Dendritic cell treated with granulocyte-macrophage colony-stimulating factor and Interleukin-4, amounts not matched to agents 40 ng/mL and 50 ng/mL, for 4 days (primary cell): ENCODE data around the gene AK8.

Experiments
- H3K27ac Mint-ChIP-seq: one replicate; pipeline ENCODE4 v1.8.0; 2022; ENCODE audit warnings: mild to moderate bottlenecking, mixed read lengths
- H3K27me3 Mint-ChIP-seq: one replicate; pipeline ENCODE4 v1.8.0; 2022; ENCODE audit warnings: mild to moderate bottlenecking, mixed read lengths
- H3K36me3 Mint-ChIP-seq: one replicate; pipeline ENCODE4 v1.8.0; 2022; ENCODE audit warnings: low read depth, mixed read lengths
- H3K4me1 Mint-ChIP-seq: one replicate; pipeline ENCODE4 v1.8.0; 2022; ENCODE audit warnings: low read depth, mixed read lengths
- H3K4me3 Mint-ChIP-seq: one replicate; pipeline ENCODE4 v1.8.0; 2022; ENCODE audit warnings: mild to moderate bottlenecking, moderate library complexity, mixed read lengths
- H3K9me3 Mint-ChIP-seq: one replicate; pipeline ENCODE4 v1.8.0; 2022; ENCODE audit warnings: mixed read lengths
- intact Hi-C: fragments of 100-400 bp; cut with micrococcal nuclease; formaldehyde crosslinking; loops from one replicate; pipeline ENCODE4 v1.15.0; 2022

The AK8 gene

DNA sequence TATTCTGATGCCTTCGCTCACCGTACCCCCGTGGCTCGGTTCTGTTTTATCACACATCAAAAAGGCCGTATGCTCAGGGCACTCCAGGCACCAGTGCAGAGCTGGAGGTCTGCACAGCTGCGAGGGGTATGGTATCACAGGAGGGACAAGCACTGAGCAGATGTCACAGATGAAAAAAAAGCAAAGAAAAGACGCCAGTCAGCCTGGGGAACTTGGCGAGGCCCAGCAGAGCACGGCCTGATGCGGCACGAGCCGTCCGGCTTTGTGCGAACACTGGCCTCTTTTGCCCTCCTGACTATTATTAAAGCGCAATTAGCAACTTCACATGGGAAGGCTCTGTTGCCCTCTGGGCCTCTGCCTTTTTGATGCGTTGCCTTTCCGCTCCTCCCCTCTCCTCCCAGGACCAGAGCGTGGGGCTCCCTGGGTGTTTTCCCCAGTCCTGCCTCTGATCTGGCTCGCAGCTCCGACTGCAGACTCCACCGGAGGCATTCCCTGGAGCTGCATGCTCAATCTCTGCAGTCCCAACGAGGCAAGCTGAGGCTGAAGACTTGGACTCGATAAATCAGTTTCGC, 44.4 kb downstream of the AK8 start:
- H3K4me1 Mint-ChIP-seq: no peaks in the 10 kb centered on the region
- H3K27ac Mint-ChIP-seq: no peak overlapping the region
- no peaks in the 10 kb centered on the region for H3K36me3 Mint-ChIP-seq
- no peak overlapping the region for H3K4me3 Mint-ChIP-seq
- no peaks in the 10 kb centered on the region for H3K9me3 Mint-ChIP-seq
- intact Hi-C loops: no loop called here
- no peaks in the 10 kb centered on the region for H3K27me3 Mint-ChIP-seq

DNA sequence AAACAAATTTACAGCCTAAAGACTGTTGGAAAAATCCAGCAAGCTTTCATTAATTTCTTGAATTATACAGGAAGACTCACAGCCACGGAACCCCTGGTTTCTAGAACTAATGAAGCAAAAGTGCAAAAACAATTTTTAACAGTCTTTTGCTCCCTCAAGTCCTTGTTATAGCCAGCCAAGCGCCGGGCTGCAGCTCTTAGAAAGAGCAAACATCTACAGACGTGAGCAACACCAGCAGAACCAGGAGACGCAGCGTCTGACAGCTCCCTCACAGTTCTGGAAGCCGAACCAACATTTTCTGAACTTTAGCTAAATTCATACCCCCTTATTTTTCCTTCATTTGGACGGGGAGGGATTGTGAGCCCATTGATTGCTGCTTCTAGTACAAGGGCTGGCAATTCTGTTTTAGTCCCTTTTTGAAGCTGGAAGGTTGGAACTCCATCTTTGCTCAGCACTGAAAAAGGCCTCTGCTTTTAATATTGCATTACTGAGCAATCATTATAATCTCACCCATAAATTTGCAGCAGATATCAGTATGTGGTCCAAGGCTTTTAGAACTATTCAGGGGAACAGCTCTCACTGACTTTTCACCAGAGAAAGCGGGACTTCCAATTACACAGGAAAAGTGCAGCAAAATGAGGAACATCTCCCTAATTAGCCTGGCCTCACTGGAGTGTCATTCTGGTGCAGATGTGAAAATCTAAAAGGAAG, 45.8 kb downstream of the AK8 start:
- no peaks in the 10 kb centered on the region for H3K36me3 Mint-ChIP-seq
- H3K9me3 Mint-ChIP-seq: no peaks in the 10 kb centered on the region
- intact Hi-C loops: no loop called here
- no peak overlapping the region for H3K27ac Mint-ChIP-seq
- no peak overlapping the region for H3K4me3 Mint-ChIP-seq
- H3K4me1 Mint-ChIP-seq: no peaks in the 10 kb centered on the region
- no peaks in the 10 kb centered on the region for H3K27me3 Mint-ChIP-seq

DNA sequence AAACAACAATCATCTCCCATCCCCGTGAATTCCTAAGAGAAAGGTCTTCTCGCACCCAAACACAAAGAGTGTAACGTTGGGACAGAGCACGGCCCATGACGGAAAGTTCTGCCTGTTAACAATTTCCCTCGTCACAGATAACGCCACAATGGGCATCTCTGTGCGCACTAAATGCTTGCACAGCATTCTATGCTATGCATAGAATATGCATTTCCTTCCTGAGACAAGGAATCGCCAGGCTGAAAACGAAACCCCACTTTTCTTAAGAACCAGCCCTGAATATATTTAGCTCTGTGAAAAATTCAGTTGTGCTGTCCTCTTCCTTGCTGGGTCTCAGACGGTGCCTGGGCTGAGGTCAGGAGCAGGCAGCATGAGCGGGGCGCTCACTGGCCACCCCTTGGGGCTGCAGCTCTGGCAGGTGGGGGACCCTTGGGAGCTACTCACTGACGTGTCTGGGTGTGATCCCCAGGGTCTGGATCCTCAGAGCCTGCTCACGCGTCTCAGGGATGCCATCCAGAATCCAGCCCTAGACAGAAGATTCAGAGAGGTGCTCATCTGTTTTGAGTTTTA, 49.8 kb downstream of the AK8 start:
- intact Hi-C loops: no loop called here
- H3K27me3 Mint-ChIP-seq: peaks cover 3% of the 10 kb centered on the region
- no peaks in the 10 kb centered on the region for H3K9me3 Mint-ChIP-seq
- H3K4me3 Mint-ChIP-seq: no peak overlapping the region
- H3K4me1 Mint-ChIP-seq: no peaks in the 10 kb centered on the region
- H3K27ac Mint-ChIP-seq: no peak overlapping the region
- H3K36me3 Mint-ChIP-seq: no peaks in the 10 kb centered on the region

DNA sequence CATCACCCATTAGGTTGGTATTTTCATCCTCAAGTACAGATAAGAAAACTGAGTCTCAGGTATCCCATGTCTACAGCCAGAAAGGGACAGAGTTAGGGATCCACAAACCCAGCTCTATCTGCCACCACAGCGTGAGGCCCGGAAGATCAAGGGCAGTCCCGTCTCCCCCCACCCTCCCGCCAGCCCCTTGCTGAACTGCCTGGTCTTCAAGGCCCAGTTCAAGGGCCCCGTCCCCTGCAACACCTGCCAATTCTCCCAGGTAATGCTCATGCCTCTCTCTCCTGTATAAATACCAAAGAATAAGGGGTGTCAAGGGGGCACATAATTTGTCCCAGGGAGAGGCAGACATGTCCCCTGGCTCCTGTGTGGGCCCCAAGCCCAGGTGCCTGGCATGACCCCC, 50.7 kb downstream of the AK8 start:
- intact Hi-C loops: no loop called here
- Mint-ChIP-seq H3K27me3 (peaks cover 3% of the 10 kb centered on the region), H3K4me1 (no peaks in the 10 kb centered on the region), H3K27ac (no peak overlapping the region), H3K9me3 (no peaks in the 10 kb centered on the region), H3K36me3 (no peaks in the 10 kb centered on the region), H3K4me3 (no peak overlapping the region)

DNA sequence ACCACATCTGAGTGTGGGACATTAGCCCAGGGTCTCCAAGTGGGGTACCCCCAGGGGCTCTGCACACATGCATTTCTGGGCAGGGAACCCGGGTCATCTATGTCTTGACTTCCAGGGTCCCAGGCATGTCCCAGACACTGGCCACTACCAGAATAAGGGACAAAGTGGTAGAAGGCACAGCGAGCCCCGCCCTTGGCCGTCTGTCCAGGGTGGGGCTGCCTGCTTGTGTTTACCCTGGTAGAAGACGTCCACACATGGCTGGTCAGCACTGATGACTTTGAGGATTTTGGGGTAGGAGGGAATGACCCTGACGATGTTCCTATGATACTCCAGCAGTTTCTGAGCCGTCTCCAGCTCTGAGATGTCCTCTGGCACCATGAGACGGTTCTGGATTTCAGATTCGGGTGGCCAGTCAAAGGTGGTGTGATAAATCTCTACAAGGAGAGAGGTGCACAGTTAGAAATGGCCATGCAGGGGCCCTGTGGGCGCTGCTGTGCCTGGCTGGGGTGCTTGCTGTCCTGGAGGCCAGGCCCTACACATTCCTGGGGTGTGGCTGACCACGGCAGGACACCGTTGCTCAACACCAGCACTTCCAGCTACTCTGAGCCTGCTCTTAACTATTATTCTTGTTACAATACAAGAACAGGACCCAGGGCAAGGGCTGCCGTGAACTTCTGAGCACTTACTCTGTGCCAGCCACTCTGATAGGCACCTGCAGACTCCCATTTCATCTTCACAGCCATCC, 51.3 kb downstream of the AK8 start:
- Mint-ChIP-seq H3K27me3 (peaks cover 3% of the 10 kb centered on the region), H3K4me3 (no peak overlapping the region), H3K9me3 (no peaks in the 10 kb centered on the region), H3K36me3 (no peaks in the 10 kb centered on the region), H3K4me1 (no peaks in the 10 kb centered on the region), H3K27ac (no peak overlapping the region)
- intact Hi-C loops: no loop called here

DNA sequence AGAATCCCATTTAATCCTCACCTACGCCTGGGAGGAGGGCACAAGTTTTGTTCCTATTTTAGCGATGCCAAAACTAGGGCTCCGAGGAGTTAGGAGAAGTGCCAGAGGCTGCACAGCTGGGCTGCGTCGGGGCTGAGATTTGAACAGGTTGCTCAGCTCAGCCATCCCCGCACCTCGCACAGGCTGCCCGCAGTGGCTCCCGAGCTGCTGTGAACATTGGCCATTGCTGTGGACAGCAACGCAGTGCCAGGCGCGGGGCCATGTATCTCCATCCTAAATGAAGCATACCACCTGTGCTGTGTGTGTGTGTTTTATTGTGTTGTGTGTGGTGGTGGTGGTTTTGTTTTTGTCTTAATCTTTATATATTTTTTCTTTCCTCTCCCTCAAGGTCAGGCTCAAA, 52.0 kb downstream of the AK8 start:
- no peak overlapping the region for H3K27ac Mint-ChIP-seq
- intact Hi-C loops: no loop called here
- H3K9me3 Mint-ChIP-seq: no peaks in the 10 kb centered on the region
- H3K36me3 Mint-ChIP-seq: no peaks in the 10 kb centered on the region
- H3K4me1 Mint-ChIP-seq: no peaks in the 10 kb centered on the region
- peaks cover 3% of the 10 kb centered on the region for H3K27me3 Mint-ChIP-seq
- H3K4me3 Mint-ChIP-seq: no peak overlapping the region

DNA sequence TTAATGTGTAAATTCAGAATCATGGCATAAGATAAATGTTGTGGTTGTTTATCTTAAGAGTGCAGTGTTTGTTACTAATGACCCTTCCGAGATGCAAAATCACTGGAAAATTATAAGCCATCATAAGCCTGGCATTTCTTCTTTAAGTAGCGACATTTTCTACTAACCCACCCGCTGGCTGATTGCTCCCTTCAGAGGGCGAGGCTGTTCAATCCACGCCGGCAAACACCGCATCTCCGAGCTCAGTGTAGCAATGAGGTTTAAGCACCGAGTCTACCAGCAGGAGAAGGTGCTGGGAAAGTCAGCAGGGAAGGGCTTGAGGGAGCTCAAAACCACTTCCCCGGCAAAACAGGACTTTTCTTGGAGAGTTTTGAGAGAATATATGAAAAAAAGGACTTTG, 52.7 kb downstream of the AK8 start:
- Mint-ChIP-seq H3K27ac (no peak overlapping the region), H3K9me3 (no peaks in the 10 kb centered on the region), H3K27me3 (peaks cover 8% of the 10 kb centered on the region), H3K4me1 (no peaks in the 10 kb centered on the region), H3K36me3 (no peaks in the 10 kb centered on the region), H3K4me3 (no peak overlapping the region)
- intact Hi-C loops: no loop called here

DNA sequence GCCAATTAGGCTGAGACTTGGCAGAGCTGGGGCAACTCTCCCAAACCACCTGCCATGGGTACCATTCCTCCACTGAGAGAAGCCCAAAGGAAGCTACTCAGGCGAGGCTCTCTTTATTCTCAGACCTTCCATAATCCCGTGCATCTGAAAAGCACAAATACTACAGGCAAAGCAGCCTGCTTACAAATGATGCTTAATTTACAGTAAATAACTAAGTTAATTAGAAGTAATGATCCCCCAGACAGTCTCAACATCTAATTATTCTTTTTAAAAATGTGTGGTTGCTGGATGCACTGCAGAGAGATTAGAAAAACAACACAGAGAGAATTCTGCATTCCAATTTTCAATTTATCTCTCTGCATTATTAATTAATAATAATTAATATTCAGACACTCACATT, 53.1 kb downstream of the AK8 start:
- intact Hi-C loops: no loop called here
- Mint-ChIP-seq H3K9me3 (no peaks in the 10 kb centered on the region), H3K27me3 (peaks cover 8% of the 10 kb centered on the region), H3K27ac (no peak overlapping the region), H3K4me1 (no peaks in the 10 kb centered on the region), H3K36me3 (no peaks in the 10 kb centered on the region), H3K4me3 (no peak overlapping the region)

DNA sequence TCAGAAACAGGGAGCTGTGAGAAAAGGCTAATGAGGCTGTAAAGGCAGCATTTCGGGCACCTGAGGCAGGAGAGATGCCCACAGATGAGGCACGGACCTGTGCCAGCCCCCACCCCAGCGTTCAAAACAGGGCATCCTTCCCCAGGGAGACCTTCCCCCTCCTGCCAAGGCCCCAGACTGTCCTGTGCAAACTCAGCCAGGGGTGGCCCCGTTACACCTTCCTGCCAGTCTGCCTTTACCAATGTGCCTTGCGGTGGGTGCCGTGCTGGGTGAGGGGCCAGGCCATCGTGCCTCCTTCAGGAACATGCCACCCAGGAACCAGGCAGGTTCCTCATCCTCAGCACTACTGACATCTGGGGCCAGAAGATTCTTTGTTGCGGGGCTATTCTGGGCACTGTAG, 53.9 kb downstream of the AK8 start:
- Mint-ChIP-seq H3K27me3 (peaks cover 11% of the 10 kb centered on the region), H3K36me3 (no peaks in the 10 kb centered on the region), H3K27ac (no peak overlapping the region), H3K9me3 (no peaks in the 10 kb centered on the region), H3K4me1 (no peaks in the 10 kb centered on the region), H3K4me3 (no peak overlapping the region)
- intact Hi-C loops: no loop called here

DNA sequence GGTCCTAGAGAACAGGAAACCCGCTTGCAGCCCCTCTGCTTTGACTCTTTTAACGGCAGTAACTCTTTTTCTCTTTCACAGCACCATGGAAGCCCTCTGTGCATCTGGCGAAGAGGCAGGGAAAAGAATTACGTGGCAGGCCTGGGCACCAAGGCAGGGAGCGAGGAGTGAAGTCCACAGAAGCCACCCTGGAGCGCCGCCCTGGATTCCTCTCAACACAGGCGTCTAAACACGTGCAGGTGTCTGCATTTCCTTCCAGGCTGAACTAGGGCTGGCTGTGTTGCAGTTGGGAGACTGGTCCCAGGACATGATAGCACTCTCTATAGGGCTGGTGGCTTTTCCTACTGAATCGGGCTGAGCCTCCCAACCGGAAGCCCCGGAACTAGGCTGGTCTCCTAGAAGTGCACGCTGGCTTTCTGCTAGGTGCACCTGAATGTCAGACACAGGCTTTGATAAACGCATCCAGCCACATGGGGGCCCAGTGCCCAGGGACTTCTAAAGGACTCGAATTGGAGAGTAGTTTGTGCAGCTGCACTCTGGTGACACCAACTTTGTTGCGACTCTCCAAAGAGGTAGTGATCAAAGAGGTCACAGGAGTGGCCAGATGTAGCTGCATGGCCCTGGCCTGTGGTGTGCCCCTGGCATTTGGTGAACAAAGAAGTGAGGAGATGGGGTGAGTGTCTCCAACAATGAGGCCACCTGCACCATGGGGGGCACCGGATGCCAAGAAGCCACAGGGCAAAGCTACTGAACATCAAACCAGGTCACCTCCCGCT, 54.5 kb downstream of the AK8 start:
- H3K4me3 Mint-ChIP-seq: no peak overlapping the region
- H3K9me3 Mint-ChIP-seq: no peaks in the 10 kb centered on the region
- H3K27ac Mint-ChIP-seq: no peak overlapping the region
- no peaks in the 10 kb centered on the region for H3K4me1 Mint-ChIP-seq
- intact Hi-C loops: no loop called here
- H3K27me3 Mint-ChIP-seq: peaks cover 13% of the 10 kb centered on the region
- H3K36me3 Mint-ChIP-seq: no peaks in the 10 kb centered on the region

DNA sequence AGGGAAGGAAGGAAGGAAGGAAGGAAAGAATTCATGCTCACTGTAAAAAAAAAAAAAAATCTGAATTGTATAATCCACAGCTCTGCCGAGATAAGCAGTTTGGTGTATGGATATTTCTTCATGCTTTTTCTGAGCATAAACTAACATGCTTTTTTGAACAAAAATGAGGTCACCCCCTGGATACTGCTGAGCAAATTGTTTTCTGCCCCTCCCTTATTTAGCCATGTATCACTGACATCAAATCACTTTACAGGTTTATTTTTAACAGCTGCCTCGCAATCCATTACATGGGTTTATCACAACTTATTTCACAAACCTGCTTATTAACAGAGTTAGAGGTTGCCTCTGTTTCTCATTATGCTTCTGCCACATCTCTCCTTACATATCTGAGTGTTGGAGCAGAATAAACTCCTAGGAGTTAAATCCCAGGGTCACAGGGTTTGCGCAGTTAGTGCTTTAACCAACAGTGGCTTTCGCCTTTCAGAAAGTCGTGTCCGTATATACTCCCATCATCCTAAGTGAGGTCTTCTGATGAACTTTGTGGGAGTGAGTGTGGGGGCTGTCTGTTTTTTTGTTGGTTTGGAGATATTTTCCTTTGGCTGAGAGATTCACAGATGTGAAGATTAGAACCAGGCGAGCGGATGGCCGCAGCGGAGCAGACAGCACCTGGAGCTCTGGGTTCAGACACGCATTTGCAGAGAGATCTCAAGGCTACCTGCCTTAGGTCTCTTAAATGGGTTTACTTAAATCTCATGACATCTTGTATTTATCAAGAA, 57.7 kb downstream of the AK8 start:
- H3K4me3 Mint-ChIP-seq: no peak overlapping the region
- peaks cover 6% of the 10 kb centered on the region for H3K4me1 Mint-ChIP-seq
- no peak overlapping the region for H3K27ac Mint-ChIP-seq
- H3K27me3 Mint-ChIP-seq: peaks cover 21% of the 10 kb centered on the region
- intact Hi-C loops: no loop called here
- no peaks in the 10 kb centered on the region for H3K36me3 Mint-ChIP-seq
- H3K9me3 Mint-ChIP-seq: no peaks in the 10 kb centered on the region

DNA sequence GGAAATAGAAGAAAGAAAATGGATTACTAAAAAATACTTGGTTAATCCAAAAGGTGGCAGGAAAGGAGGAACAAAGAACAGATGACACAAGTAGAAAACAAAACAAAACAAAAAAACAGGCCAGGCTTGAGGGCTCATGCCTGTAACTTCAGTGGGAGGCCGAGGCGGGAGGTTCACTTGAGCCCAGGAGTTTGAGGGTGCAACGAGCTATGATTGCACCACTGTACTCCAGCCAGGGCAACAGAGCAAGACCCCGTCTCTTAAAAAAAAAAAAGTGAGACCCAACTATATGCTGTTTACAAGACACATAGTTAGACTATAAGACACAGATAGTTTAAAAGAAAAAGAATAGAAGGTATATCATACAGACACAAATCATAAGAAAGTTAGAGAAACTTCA, 59.5 kb downstream of the AK8 start:
- Mint-ChIP-seq H3K4me3 (no peak overlapping the region), H3K27me3 (peaks cover 21% of the 10 kb centered on the region), H3K4me1 (peaks cover 6% of the 10 kb centered on the region), H3K36me3 (no peaks in the 10 kb centered on the region), H3K27ac (no peak overlapping the region), H3K9me3 (no peaks in the 10 kb centered on the region)
- intact Hi-C loops: no loop called here

DNA sequence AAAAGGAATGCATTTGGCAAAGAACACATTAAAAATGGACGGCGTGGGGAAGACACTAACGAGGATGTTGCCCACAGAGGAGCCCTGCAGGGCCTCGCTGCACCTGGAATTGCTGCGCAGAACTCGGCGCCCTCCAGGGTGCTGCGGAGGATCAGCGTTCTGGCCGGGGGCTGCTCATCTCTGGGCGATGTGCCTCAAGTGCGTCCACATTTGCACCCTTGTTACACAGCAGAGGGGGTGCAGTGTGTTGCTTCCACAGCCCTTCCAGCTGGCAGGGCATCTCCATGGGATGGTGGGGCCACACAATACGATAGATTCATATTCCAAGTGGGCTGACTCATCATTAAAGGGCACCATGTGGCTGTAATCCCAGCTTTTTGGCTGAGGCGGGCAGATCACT, 63.1 kb downstream of the AK8 start:
- Mint-ChIP-seq H3K4me1 (peaks cover 7% of the 10 kb centered on the region), H3K9me3 (no peaks in the 10 kb centered on the region), H3K4me3 (no peak overlapping the region), H3K36me3 (no peaks in the 10 kb centered on the region), H3K27ac (no peak overlapping the region), H3K27me3 (peaks cover 28% of the 10 kb centered on the region)
- intact Hi-C loops: no loop called here
